HepG2 (cell line): ENCODE data around the gene COL9A3. TPM values are rescaled to one million over a fixed set of nuclear protein-coding genes. Genes with fewer than 3 reads are reported as not detected.

Source experiments
- ATAC-seq: fragments of 200-7000 bp; cut with Tn5 transposase; 3 replicates; pipeline ENCODE4 v1.9.1; 2020; ENCODE audit warnings: mild to moderate bottlenecking, moderate library complexity
- BruUV-seq: library from RNA; stranded (reverse); fragments of 400-500 nt; replicated peaks from 2 replicates; lab custom pipeline; 2021; lab: Mats Ljungman, UMichigan
- CTCF ChIA-PET: fragments of 300-600 bp; formaldehyde crosslinking; extraction: SDS; loops from one replicate; lab custom pipeline; 2021; ENCODE audit warnings: low total read pairs, inconsistent platforms, low intra/inter-chr PET ratio; lab: Yijun Ruan, JAX
- POLR2A ChIA-PET: fragments of 350-600 bp; sonication (Branson Sonifier 250); formaldehyde crosslinking; loops from one replicate; lab custom pipeline; 2020; ENCODE audit warnings: antibody characterized with exemption, inconsistent platforms; lab: Yijun Ruan, JAX
- DNase-seq: peaks from one replicate; pipeline ENCODE4 v3.0.0-alpha.2; 2015; ENCODE audit warnings: low spot score
- FAIRE-seq: peaks from 3 replicates; lab custom pipeline; 2011; peaks lifted over from hg19 to GRCh38; lab: Jason Lieb, UNC
- H2AFZ ChIP-seq: one replicate; pipeline ENCODE4 v1.6.1; 2011; ENCODE audit warnings: low read length, inconsistent platforms
- H3K27ac ChIP-seq: fragments of 300-600 bp; 3 replicates; pipeline ENCODE4 v1.8.0; 2011; ENCODE audit warnings: mixed run types, mild to moderate bottlenecking, mixed read lengths, low read length, inconsistent platforms; ENCODE audit not compliant: insufficient read depth; ENCODE audit errors: extremely low read length
- H3K27me3 ChIP-seq, 2 experiments: fragments of 200-600 bp in 1 of 2; 2 replicates in 1 of 2; 3 replicates in 1 of 2; pipeline versions ENCODE4 v1.6.0 to v1.8.0; 2011; ENCODE audit warnings: low read length in 2 of 2, mild to moderate bottlenecking in 2 of 2, moderate library complexity in 2 of 2, inconsistent platforms in 1 of 2; ENCODE audit not compliant: insufficient read depth in 2 of 2, control insufficient read depth in 1 of 2
- H3K36me3 ChIP-seq, 2 experiments: fragments of 200-600 bp in 1 of 2; replicated peaks in 1 of 2; 2 replicates in 1 of 2; 3 replicates in 1 of 2; pipeline versions ENCODE4 v1.5.1 to v1.8.0; 2011; ENCODE audit warnings: low read length in 2 of 2, inconsistent platforms in 1 of 2; ENCODE audit not compliant: insufficient read depth in 2 of 2, control insufficient read depth in 1 of 2
- H3K4me1 ChIP-seq: 2 replicates; pipeline ENCODE4 v1.5.1; 2012; ENCODE audit warnings: low read length, inconsistent platforms; ENCODE audit not compliant: insufficient read depth
- H3K4me2 ChIP-seq: 2 replicates; pipeline ENCODE4 v1.6.0; 2011; ENCODE audit warnings: low read depth, low read length, inconsistent platforms
- H3K4me3 ChIP-seq, 3 experiments: fragments of 200-600 bp in 1 of 3; sonication (generic), shearing (Covaris generic) in 1 of 3; replicated peaks in 1 of 3; 2 replicates each; pipeline ENCODE4 v1.5.1; 2011 to 2016; ENCODE audit warnings: low read length in 3 of 3, inconsistent platforms in 2 of 3, low read depth in 2 of 3, mild to moderate bottlenecking in 2 of 3, control low read depth in 1 of 3, mixed read lengths in 1 of 3; ENCODE audit not compliant: insufficient read depth in 1 of 3
- H3K79me2 ChIP-seq: one replicate; pipeline ENCODE4 v1.6.1; 2011; ENCODE audit warnings: low read length, inconsistent platforms; ENCODE audit not compliant: insufficient read depth
- H3K9ac ChIP-seq: 2 replicates; pipeline ENCODE4 v1.6.0; 2011; ENCODE audit warnings: mild to moderate bottlenecking, low read depth, low read length, inconsistent platforms; ENCODE audit not compliant: insufficient read depth
- H3K9me3 ChIP-seq: 2 replicates; pipeline ENCODE4 v1.5.1; 2012; ENCODE audit warnings: mild to moderate bottlenecking, low read length
- H4K20me1 ChIP-seq: 2 replicates; pipeline ENCODE4 v1.6.0; 2011; ENCODE audit warnings: inconsistent platforms, mild to moderate bottlenecking, low read length, moderate library complexity; ENCODE audit not compliant: insufficient read depth
- AHR ChIP-seq: IDR thresholded peaks from 2 replicates; pipeline ENCODE4 v1.6.1; 2018; ENCODE audit warnings: missing genetic modification reagents, missing compliant biosample characterization
- BRCA1 ChIP-seq: sonication (generic); formaldehyde crosslinking; IDR thresholded peaks from 2 replicates; pipeline ENCODE4 v1.4.0; 2020; ENCODE audit warnings: missing genetic modification reagents
- HDAC1 ChIP-seq: sonication (generic); formaldehyde crosslinking; IDR thresholded peaks from 2 replicates; pipeline ENCODE4 v1.5.1; 2020; ENCODE audit warnings: mild to moderate bottlenecking, missing genetic modification reagents
- PLRG1 ChIP-seq: fragments of 450-650 bp; conservative IDR thresholded peaks from 2 replicates; pipeline ENCODE4 v1.6.1; 2016
- SNRNP70 ChIP-seq: fragments of 200-400 bp; formaldehyde crosslinking; IDR thresholded peaks from 2 replicates; pipeline ENCODE4 v1.6.1; 2017; ENCODE audit warnings: mild to moderate bottlenecking, low read depth, low read length, moderate library complexity
- THAP11 ChIP-seq: IDR thresholded peaks from 2 replicates; pipeline ENCODE4 v1.6.1; 2016; ENCODE audit warnings: missing biosample characterization, missing genetic modification reagents
- YEATS2 ChIP-seq: sonication (generic); formaldehyde crosslinking; IDR thresholded peaks from 2 replicates; pipeline ENCODE4 v1.4.0; 2020; ENCODE audit warnings: missing genetic modification reagents, borderline replicate concordance
- ZBTB38 ChIP-seq: sonication (generic); formaldehyde crosslinking; IDR thresholded peaks from 2 replicates; pipeline ENCODE4 v1.5.1; 2020; ENCODE audit warnings: mild to moderate bottlenecking, missing genetic modification reagents
- WGBS: methylation state at CpG from one replicate; pipeline ENCODE4 v1.1.6; 2017; ENCODE audit warnings: low lambda C conversion rate; 5-methylcytosine and 5-hydroxymethylcytosine counted together
- in situ Hi-C: cut with HindIII; loops from 2 replicates; pipeline ENCODE4 v1.10.0; 2017; ENCODE audit warnings: low pct_unique_long_range_greater_than_20kb; ENCODE audit not compliant: extremely low pct_ligation_motif_present
- intact Hi-C: fragments of 100-400 bp; cut with micrococcal nuclease; formaldehyde crosslinking; loops from one replicate; pipeline ENCODE4 v1.10.0; 2022; ENCODE audit not compliant: unreplicated experiment
- polyA plus RNA-seq, 8 experiments: library from polyadenylated mRNA; depleted of rRNA in 3 of 8; stranded (reverse) in 7 of 8; unstranded in 1 of 8; fragments of >200 nt; fragmentation: Illumina TruSeq in 4 of 8; extraction: Trizol in 4 of 8; gene quantifications; 2 replicates each; pipeline versions ENCODE4 v1.2.1 to v1.2.3, GENCODE V29; 2011 to 2016; ENCODE audit warnings: low read depth in 4 of 8, missing spikeins in 1 of 8, mixed read lengths in 1 of 8; ENCODE audit not compliant: insufficient read depth in 1 of 8
- total RNA-seq, 5 experiments: library from RNA; depleted of rRNA; stranded (reverse); fragments of >200 nt; fragmentation: Illumina TruSeq; extraction: Trizol; gene quantifications; 2 replicates each; pipeline ENCODE4 v1.2.3, GENCODE V29; 2016; ENCODE audit warnings: low read depth in 1 of 5
- TF ChIP-seq, protein P1 (sequence below): sonication (generic); formaldehyde crosslinking; IDR thresholded peaks from 2 replicates; pipeline ENCODE4 v1.8.0; 2022; ENCODE audit warnings: mild to moderate bottlenecking, missing genetic modification reagents, moderate library complexity
- TF ChIP-seq, protein P2 (sequence below): sonication (generic); formaldehyde crosslinking; IDR thresholded peaks from 2 replicates; pipeline ENCODE4; 2020; ENCODE audit warnings: missing genetic modification reagents, mild to moderate bottlenecking, borderline replicate concordance
- TF ChIP-seq, protein P3 (sequence below): IDR thresholded peaks from 2 replicates; pipeline ENCODE4 v1.6.1; 2016; ENCODE audit warnings: missing compliant biosample characterization, missing genetic modification reagents, borderline replicate concordance

COL9A3 gene
- total and polyA plus RNA-seq, 2 of the 13 experiments (the other 11 are each of a cell fraction or from before 2014, with no cell fraction given): 155 to 204 TPM

DNA sequence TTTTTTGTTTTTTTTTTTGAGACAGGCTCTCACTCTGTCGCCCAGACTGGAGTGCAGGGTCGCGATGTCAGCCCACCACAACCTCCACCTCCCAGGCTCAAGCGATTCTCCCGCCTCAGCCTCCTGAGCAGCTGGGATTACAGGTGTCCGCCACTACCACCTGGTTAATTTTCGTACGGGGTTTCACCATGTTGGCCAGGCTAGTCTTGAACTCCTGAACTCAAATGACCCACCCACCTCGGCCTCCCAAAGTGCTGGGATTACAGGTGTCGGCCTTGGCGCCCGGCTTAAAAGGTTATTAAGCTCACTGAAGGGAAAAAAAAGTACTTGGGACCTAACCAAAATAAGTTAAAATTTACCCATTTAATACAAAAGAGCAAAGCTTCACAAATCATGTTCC, 42.9 kb downstream of the COL9A3 start:
- in situ Hi-C loops: no loop called here
- Histone ChIP-seq H3K4me1 (peaks cover 44% of the 10 kb centered on the region), H3K9ac (peak overlapping the region; percentile 53), H3K36me3 (peaks cover 9 to 13% of the 10 kb centered on the region in 2 experiments; a peak in 4 of 5 replicates), H3K4me3 (peak overlapping the region in 2 of 3 experiments; percentile 61 to 77; a peak in 2 of 6 replicates), H4K20me1 (no peaks in the 10 kb centered on the region; the same call in 1 of the 2 replicates), H3K9me3 (no peaks in the 10 kb centered on the region), H2AFZ (no peak overlapping the region), H3K79me2 (peaks cover 10% of the 10 kb centered on the region), H3K27me3 (0 out of 5 replicates have a peak, but pooled peaks cover 0 to under 1% of the 10 kb centered on the region in 2 experiments), H3K27ac (no peak overlapping the region), H3K4me2 (peak overlapping the region; percentile 86)
- CTCF ChIA-PET: no interaction called here
- FAIRE-seq (no peak), ATAC-seq (no peak), DNase-seq (no peak)
- POLR2A ChIA-PET: interaction anchor here (0.8 to 1.6 kb wide), 3 partner anchors 16 to 64 kb away, joined by 3 to 7 read pairs (median 4); partner anchors contain the start of gene MRGBP
- TF ChIP-seq ZBTB38 (CRISPR knock-in tag) (peak; percentile 46; the same call in 1 of the 2 replicates), PLRG1 (no peak), HDAC1 (peak; percentile 14; the same call in 1 of the 2 replicates), SNRNP70 (no peak)
- TF ChIP-seq, protein P1, sequence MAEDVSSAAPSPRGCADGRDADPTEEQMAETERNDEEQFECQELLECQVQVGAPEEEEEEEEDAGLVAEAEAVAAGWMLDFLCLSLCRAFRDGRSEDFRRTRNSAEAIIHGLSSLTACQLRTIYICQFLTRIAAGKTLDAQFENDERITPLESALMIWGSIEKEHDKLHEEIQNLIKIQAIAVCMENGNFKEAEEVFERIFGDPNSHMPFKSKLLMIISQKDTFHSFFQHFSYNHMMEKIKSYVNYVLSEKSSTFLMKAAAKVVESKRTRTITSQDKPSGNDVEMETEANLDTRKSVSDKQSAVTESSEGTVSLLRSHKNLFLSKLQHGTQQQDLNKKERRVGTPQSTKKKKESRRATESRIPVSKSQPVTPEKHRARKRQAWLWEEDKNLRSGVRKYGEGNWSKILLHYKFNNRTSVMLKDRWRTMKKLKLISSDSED: peak; percentile 43; the same call in 1 of the 2 replicates
- BruUV-seq: TSS peak; percentile 49
- intact Hi-C loops: loop anchor here (5.0 kb wide), 1 partner anchor 37 kb away; no protein-coding TSS in a partner anchor
- WGBS: 73% methylated on average over 12 of the region's 12 CpGs

DNA sequence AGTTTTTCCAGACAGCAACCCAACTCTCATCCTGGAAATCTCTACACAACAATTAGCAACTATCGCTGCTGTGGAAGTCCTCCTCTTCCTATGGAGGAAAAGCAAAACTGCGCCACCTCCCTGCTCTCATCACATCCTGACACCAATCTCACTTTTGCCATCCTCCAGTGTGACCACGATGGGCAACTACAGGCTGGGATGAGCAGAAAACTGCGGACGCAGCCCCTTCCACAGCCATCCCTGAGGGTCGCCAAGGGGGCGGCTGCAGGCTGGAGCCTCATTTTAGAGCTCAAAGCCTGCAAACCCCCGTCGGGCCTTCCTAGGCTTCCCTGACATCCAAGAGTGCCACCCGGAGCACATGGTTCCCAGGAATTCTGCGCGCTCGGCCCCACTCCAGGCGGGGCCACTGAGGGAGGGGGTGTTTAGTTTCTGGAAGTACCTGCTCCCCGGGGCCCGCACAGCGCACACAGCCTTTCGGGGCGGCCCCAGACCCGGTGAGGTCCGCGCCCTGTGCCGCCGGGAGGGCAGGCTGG, 43.6 kb downstream of the COL9A3 start:
- 6% methylated on average over 22 of the region's 24 CpGs for WGBS
- ChIA-PET CTCF (no interaction called here), POLR2A (interaction anchor here (0.6 to 2.3 kb wide), 7 partner anchors 14 to 93 kb away, joined by 3 to 15 read pairs (median 11); partner anchors contain the start of gene SLC17A9)
- Histone ChIP-seq H3K9me3 (no peaks in the 10 kb centered on the region), H3K9ac (peak overlapping the region; percentile 53), H4K20me1 (no peaks in the 10 kb centered on the region; the same call in 1 of the 2 replicates), H3K4me2 (peak overlapping the region; percentile 86), H3K4me3 (peak overlapping the region; percentile 61 to 83 (median 77)), H3K79me2 (peaks cover 10% of the 10 kb centered on the region), H3K27me3 (peaks cover 0 to 7% of the 10 kb centered on the region in 2 experiments; a peak in 1 of 5 replicates), H3K4me1 (peaks cover 44% of the 10 kb centered on the region), H3K36me3 (peaks cover 9 to 13% of the 10 kb centered on the region in 2 experiments; a peak in 4 of 5 replicates), H3K27ac (no peak overlapping the region), H2AFZ (no peak overlapping the region)
- no TSS peak for BruUV-seq
- FAIRE-seq: no peak
- intact Hi-C loops (loop anchor here (5.0 kb wide), 1 partner anchor 38 kb away; no protein-coding TSS in a partner anchor), in situ Hi-C loops (no loop called here)
- peak; percentile 22 for ATAC-seq
- DNase-seq: peak; percentile 39
- TF ChIP-seq THAP11 (CRISPR knock-in tag) (peak; percentile 10; the same call in 1 of the 2 replicates), ZBTB38 (CRISPR knock-in tag) (no peak), YEATS2 (CRISPR knock-in tag) (peak; percentile 52; the same call in 1 of the 2 replicates), AHR (peak; percentile 75; the same call in 1 of the 2 replicates), BRCA1 (0 out of 2 replicates have a peak, but pooled peaks have one; percentile 3)
- TF ChIP-seq, protein P2, sequence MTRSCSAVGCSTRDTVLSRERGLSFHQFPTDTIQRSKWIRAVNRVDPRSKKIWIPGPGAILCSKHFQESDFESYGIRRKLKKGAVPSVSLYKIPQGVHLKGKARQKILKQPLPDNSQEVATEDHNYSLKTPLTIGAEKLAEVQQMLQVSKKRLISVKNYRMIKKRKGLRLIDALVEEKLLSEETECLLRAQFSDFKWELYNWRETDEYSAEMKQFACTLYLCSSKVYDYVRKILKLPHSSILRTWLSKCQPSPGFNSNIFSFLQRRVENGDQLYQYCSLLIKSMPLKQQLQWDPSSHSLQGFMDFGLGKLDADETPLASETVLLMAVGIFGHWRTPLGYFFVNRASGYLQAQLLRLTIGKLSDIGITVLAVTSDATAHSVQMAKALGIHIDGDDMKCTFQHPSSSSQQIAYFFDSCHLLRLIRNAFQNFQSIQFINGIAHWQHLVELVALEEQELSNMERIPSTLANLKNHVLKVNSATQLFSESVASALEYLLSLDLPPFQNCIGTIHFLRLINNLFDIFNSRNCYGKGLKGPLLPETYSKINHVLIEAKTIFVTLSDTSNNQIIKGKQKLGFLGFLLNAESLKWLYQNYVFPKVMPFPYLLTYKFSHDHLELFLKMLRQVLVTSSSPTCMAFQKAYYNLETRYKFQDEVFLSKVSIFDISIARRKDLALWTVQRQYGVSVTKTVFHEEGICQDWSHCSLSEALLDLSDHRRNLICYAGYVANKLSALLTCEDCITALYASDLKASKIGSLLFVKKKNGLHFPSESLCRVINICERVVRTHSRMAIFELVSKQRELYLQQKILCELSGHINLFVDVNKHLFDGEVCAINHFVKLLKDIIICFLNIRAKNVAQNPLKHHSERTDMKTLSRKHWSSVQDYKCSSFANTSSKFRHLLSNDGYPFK: peak; percentile 50; the same call in 1 of the 2 replicates
- TF ChIP-seq, protein P3, sequence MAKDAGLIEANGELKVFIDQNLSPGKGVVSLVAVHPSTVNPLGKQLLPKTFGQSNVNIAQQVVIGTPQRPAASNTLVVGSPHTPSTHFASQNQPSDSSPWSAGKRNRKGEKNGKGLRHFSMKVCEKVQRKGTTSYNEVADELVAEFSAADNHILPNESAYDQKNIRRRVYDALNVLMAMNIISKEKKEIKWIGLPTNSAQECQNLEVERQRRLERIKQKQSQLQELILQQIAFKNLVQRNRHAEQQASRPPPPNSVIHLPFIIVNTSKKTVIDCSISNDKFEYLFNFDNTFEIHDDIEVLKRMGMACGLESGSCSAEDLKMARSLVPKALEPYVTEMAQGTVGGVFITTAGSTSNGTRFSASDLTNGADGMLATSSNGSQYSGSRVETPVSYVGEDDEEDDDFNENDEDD (CRISPR knock-in tag): 0 out of 2 replicates have a peak, but pooled peaks have one; percentile 5
